Smooth muscle cell of the brain vasculature (primary cell): ENCODE data around the gene SHPK.

Experiments
- DNase-seq: peaks from one replicate; pipeline ENCODE4 v3.0.0-alpha.2; 2012; ENCODE audit warnings: low read depth, low spot score

SHPK gene

GRCh38 chr17:3627769-3628167 lies 8.3 kb downstream of the SHPK start:
- no peak for DNase-seq

GRCh38 chr17:3626831-3627768 lies 8.9 kb downstream of the SHPK start:
- no peak for DNase-seq

GRCh38 chr17:3622977-3623594 lies 13.0 kb downstream of the SHPK start:
- no peak for DNase-seq

- DNase-seq, result no peak
Observed at GRCh38 chr17:3621146-3621720, 14.8 kb downstream of the SHPK start.

GRCh38 chr17:3615160-3615870 lies 20.7 kb downstream of the SHPK start:
- DNase-seq, result no peak

- no peak for DNase-seq
Observed at GRCh38 chr17:3613124-3613523, 22.9 kb downstream of the SHPK start.

- DNase-seq, result no peak
Observed at GRCh38 chr17:3610523-3610922, 25.5 kb downstream of the SHPK start.

GRCh38 chr17:3609689-3610088 lies 26.4 kb downstream of the SHPK start:
- DNase-seq, result no peak

- no peak for DNase-seq
Observed at GRCh38 chr17:3603870-3604259, 32.2 kb downstream of the SHPK start.

- no peak for DNase-seq
Observed at GRCh38 chr17:3603119-3603869, 32.8 kb downstream of the SHPK start.

- no peak for DNase-seq
Observed at GRCh38 chr17:3602499-3602898, 33.6 kb downstream of the SHPK start.

- DNase-seq, result no peak
Observed at GRCh38 chr17:3600529-3601205, 35.4 kb downstream of the SHPK start.

- no peak for DNase-seq
Observed at GRCh38 chr17:3598078-3598477, 38.0 kb downstream of the SHPK start.

- no peak for DNase-seq
Observed at GRCh38 chr17:3596804-3597464, 39.1 kb downstream of the SHPK start.

- no peak for DNase-seq
Observed at GRCh38 chr17:3594976-3595375, 41.1 kb downstream of the SHPK start.

GRCh38 chr17:3594051-3594800 lies 41.8 kb downstream of the SHPK start:
- peak; percentile 86 for DNase-seq

- no peak for DNase-seq
Observed at GRCh38 chr17:3593384-3593783, 42.7 kb downstream of the SHPK start.

GRCh38 chr17:3592216-3592860 lies 43.7 kb downstream of the SHPK start:
- DNase-seq, result no peak

GRCh38 chr17:3590768-3591167 lies 45.3 kb downstream of the SHPK start:
- no peak for DNase-seq
